Left hindlimb (tissue), 1 donor: Measurements from ENCODE around the gene GDF7.
A peak's percentile ranks its signal among the peaks of the same experiment; 100 is the strongest.

Experiments used
- DNase-seq: peaks from one replicate; pipeline ENCODE4 v3.0.0-alpha.2; 2018

GDF7 gene

DNA sequence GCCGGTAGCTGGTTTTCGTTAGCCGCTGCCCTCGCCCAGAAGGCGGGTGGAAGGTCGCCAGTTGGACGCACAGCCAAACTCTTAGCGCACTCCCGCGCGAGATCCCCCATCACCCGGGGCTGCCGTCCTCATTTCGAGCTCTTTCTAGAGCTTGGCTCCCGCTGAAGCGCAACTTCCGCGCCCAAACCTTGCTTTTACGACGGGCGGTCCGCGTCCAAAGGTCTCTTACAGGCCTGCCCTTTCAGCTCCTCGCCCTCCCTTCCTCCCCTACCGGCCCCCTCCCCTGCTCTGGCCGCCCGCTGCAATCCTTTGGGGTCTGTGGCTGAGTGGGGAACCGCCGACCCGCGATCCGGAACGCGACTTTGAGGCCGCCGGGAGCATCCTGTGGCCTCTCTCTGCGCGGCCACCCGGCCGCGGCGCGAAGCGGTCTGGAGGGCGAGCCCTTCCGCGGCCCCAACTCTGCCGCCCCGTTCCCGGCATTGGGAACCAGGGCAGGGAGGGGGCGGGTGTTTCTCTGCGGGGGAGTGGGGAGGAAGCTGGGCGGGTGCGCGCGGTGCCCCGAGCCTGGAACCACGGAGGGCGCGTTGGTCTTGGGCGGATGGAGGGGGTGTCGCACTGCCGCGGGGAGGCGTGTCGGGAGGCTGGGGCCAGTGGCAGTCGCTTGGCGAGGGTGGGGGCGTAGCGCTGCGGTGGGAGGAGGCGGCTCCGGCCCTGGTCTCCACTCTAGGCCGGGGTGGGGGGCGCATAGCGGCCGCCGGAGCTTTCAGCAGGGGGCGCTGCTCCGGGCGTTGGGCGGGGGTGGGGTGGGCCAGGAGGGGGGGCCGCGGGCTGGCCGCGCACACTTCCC lies at the start of gene GDF7:
Gene GDF7 (plus strand): TSS at position 841 of the 847 bp plus-strand sequence. CDS start 96 bp downstream, outside the sequence.
- peak; percentile 49 for DNase-seq

DNA sequence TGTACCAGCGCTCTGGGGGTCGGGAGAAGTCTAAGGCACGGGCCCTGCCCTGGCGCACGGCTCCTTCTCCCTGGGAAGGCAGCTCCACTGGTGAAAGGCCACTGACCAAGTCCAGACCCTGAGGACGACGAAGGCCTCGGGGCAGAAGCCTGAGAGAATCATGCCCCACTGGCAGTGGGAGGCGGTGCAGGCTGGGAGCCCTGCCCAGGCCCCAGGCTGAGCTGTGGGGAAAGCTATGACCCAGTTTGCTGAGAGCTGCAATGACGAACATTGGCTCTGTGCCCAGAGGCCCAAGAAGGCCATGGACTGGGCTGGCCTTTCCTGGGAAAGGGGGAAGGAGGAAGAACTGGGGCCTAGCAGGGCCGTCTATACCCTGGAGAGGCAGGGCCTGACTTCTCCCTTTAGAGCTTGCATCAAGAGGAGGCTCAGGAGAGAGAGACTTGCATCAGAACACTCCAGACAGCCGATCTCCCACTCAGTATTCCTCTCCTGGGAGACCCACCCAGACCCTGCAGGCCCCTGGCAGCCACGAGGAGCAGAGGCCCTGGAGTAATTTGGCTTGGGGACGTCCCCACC lies 49.0 kb upstream of the GDF7 start:
- DNase-seq = peak; percentile 91

DNA sequence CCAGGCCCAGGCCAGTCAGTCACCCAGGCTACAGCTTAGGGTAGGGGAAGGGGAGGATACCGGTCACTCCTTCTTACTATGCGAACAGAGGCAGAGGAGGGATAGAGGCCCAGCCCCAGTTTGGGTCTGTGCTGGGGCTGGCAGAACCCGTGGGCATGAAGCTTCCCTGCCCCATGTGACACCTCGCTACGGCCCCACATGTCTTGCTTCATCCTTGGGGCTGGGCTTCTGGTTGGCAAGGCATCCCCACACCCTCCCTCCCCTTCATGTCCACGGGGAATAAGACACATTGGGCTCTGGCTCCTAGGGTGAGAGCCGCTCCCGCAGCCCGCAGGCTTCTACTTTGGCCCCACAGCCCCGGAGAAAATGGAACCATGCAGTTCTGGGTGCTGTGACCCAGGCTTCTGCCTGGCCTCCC lies 48.5 kb upstream of the GDF7 start:
- no peak for DNase-seq

DNA sequence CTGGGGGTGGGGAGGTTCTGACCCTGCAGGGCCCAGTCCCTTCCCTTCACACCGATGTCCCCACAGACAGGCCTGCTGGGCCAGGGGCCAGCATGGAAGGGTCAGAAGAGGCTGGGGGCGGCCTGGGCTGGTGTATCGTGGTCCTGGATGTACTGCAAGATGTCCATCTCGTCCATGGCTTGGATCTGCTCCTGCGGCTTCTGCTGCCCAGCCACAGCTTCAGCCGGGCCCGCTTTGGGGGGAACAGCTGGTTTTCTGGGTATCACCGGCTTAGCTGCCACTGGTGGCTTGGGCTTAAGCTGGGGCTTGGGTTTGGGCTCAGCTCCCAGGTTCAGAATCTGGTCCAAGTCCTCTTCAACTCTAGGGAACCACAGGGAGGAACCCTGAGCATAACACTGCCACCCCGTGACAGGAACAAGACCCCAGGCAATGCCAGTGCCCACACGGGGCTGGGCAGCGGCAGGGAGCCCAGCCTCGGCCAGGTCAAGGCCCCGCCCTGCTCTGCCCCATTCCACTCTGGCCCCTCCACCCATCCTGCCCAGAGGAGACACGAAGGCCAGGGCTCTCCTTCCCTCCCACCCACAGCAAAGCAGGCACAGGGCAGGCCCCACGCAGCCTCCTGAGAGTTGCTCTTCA lies 47.9 kb upstream of the GDF7 start:
- DNase-seq = peak; percentile 45

DNA sequence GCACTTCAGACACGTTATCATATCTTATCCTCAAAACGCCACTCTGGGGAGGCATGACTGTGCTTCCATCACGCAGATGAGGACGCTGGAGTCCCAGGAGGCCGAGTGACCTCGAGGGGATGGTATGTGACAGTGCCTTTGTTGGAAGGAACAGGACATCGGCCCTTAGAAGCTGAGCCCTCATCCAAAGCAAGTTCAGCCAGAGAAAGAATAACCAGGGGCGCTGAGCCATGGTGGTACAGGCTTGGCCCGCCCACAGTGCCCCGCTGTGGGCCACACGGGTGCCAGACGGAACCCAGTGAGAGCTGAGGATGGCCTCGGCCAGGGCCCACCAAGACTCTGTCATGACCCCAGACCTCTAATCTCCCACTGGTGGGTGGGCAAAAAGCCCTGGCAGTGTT lies 47.3 kb upstream of the GDF7 start:
- peak; percentile 23 for DNase-seq

DNA sequence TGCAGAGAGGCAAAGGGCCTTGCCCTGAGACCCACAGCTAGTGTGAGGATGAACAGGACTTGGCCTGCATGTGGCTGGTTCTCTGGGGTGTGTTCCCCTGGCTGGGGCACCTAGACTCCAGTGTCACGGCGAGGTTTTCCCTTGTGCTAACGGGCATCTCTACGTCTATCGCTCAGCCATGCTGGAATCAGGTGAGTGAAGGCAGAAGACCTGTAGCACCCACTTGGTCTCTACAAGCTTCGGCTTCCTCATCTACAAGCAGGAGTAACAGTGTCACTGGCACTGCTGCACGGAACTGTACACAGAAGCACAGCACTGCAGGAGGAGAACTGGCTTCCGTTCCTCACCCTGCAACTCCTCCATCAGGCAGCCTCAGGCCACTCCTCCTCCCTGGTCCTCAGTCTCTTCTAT lies 46.7 kb upstream of the GDF7 start:
- DNase-seq = peak; percentile 30

DNA sequence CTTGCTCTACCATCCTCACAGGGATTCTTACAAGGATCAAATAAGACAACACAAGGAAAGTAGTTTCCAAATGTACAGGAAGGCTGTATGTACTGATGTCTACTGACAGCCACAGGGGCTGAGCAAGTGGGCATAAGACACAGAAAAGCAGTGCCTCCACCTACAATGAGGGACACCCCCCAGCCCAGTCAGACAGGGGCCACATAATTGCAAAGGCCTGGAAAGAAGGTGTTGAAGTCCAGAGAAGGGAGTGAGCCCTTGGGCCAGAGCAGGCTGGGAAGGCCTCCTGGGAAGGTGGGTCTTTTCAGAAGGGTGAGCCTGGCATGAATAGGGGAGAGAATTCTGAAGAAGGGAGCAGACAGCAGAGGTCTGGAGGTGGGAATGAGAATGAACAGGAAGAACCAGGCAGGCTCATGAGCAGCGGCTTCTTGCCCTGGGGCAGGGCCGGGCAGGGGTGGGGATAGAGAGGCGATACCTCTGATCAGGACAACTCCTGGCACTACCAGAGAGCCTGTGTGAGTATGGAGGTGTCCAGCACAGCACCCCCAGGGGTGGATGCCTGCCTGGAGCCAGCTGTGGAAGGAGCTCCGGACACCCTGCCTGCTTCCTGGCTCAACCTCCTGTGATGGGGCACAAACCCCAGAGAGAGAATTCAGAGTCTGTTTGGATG lies 46.1 kb upstream of the GDF7 start:
- peak; percentile 15 for DNase-seq

DNA sequence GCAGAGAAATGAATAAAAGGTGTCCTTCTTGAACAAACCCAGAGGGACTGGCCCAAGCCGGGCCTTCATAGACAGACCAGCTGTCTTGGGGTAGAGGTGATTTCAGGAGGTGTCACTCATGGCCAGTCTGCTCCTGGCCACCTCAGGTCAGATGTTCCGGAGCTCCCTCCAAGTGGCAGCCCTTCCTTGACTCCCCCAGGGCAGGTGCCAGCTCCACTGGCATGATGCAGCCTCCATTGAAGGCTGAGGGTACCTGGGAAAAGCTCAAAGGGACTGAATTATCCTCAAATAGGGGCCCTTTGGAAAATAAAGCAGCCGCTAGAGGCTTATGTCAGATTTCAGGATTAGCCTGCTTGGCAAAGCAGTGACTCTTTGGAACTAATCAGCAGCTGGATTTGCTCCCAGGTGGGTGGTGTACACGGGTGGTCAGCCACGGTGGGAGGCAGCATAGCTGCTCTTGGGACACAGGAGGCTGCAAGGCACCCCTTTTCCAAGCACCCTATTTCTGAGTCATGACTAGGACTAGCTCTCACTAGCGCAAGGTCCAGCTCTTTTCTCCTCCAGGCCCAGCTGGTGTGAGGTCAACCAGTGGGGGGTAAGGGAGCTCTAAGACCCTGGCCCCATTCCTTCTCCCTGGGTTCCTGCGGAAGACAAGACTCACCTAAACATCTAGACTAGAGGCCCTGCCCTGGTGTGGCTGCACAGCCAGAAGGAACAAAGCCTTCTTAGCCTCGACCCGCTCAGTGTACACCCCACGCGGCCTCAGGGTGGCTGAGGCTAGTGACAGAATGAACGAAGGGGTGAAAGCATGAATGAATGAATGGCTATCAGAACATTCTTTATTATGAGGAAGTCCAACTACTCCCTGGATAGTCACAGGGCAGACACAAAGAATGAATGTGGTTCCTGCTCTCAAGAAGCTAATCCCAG lies 45.3 kb upstream of the GDF7 start:
- peak; percentile 8 for DNase-seq

DNA sequence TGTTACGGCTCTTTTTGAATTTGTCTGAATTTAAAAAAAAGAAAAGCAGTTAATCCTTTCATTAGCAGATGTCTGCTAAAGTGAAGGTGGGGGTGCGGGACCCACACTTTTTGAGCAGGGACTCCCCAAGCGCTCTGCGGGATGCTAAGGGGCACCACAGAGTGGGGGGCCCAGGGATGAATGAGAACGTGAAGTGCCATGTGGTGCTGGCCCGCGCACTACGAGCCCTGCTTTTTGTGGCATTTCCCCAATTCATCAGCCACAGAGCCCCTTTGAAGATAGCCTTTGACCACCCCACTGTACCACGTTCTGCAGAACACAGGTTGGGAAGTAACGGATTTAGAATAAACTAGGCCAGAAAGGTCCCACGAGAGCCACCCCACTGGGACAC lies 44.7 kb upstream of the GDF7 start:
- peak; percentile 13 for DNase-seq

DNA sequence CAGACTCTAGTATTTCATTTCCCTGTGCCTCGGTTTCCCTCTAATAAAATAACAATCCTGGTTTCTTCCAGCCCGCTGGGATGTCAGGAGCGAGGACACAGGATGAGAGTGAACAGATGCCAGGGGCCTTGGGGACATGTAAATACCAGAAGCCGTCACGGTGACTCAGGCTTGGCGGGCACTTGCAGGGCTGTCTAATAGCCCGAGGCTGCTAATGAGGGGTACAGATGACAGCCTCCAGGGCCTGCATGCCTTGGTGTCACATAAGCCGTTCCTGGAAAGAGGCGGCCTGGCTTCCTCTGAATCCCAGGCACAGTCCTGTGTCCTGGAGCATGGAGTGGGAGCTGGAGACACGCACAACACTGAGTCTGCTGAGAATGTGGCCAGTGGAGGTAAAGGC lies 44.2 kb upstream of the GDF7 start:
- DNase-seq = peak; percentile 42

DNA sequence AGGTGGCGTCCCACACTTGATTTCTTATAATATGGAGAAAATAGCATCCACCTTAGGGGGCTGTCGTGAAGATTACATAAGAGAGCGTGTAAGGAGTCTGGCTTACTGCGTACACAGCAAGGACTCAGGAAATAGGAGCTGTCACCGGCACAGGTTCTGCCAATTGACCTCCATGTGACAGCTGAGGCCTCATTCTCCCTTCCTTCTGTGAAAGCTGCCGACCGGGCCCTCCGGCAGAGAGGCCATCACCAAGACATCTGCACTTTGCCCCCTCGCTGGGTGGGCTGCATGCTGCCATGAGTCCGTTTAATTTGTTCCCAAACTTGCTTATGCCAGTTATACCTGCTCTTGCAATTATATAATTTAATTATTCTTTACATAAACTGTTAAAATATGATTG lies 43.7 kb upstream of the GDF7 start:
- peak; percentile 9 for DNase-seq

DNA sequence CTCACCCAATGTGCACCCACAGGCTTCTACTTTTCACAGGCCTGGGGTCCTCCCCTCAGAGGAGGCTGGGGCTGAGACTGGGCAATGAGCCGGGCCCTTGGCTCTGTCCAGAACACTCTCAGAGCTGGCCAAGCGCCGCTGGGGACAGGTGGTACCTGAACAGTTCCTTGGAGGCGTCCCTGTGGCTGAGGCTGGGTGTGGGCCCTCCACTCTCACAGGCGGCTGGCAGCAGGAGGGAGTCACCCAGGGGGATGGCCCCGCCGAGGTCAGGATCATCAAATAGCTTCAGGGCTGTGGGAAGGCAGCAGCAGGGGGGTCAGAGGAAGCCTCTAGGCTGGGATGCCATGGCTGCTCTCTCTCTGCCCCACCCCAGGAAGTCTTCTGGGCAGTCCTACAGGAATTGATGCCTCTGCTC lies 43.2 kb upstream of the GDF7 start:
- DNase-seq = peak; percentile 24

DNA sequence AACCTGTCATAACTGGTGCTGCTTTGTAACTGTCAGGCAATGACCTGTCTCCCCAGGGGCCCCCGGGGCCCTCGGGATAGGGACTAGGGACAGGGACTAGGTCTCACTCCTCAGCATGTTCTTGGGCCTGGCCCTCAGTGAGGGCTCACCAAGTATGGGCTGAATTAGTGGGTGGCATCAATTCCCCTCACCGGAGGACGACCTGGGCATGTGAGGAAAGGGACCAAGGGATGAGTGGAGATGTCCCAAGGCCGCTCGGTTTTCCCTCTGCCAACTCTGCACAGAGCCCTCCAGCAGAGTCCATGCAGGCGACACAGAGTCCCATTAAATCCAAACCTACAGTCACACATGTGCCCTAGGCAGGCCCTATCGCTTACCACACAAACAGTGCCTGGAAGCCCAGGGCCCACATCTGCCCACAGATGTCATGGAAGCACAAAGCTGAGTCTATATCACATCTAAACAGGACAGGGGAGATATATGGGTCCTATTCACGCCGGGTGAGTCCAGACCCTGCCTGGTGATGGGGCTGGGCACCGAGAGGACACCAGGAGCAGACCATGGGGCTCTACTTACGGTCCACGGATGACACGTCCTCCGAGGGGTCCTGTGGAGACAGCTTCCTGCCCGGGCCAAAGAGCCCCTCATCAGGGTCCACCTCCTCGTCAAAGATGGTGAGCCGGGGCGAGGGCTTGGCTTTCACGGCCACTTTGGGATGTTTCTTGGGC lies 42.6 kb upstream of the GDF7 start:
- peak; percentile 8 for DNase-seq

DNA sequence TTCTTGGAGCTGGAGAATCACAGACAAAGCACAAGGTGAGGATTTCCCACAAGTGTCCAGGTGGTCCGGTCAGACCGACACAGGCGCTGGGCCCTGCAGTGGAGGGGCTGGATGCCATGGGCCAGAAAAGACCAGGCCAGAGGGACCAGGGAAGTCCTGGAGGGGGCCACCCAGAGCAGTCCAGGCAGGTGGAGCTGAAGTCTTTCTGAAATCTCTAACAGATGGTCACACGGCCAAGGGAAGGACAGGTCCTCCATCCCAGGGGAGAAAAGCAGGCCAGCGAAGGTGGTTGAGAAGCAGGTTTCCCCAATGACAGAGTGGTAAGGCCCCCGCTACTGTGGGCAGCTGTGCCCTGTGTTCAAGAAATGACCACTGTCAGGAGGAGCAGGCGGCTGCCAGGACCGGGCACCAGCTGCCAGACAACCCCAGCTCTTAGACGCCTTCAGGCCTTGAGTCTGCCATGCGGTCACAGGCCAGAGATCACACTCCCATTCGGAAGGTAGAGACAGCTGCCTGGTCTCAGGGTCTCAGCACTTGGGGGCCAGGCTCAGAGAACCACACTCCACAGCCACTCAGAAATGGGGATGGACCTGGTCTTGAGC lies 42.0 kb upstream of the GDF7 start:
- peak; percentile 35 for DNase-seq

DNA sequence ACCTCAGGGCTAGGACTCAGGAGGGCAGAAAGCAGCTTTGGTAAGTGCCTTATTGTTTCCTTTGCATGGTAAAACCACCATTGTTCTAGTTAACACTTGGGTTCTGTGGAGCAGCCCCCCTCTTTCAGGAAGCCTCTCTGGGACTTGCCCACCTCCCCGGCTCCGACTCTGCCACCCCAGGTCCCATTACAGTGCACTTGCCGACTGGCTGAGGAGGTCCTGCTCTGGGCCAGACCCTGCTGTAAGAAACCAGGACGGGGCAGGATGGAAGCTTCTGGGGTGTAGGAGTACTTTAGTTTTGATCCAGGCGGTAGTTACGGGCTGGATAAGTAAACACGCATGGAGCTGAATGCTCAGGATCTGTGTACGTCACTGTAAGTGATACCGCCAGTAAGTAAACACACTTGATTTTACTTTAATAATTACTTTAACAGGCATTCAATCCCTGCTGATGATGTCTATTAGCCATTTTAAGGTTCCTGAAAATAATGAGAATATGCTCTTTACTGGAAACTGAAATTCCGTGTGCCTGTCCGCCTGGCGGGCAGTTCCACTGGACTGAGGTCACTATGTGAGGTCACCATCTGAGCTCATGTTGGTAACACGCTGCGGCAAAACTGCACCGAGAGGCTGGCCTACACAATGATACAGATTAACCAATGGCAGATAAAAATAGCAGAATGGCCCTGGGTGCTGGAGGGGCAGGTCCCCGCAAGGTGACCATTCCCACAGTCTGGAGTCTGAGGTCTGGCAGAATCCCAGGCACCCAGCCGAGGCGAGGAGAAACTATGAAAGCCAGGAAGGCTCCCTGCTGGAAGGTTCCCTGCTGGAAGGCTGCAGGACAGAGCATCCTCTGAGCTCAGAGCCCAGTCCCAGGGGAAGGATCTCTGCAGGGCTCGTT lies 41.2 kb upstream of the GDF7 start:
- peak; percentile 31 for DNase-seq

DNA sequence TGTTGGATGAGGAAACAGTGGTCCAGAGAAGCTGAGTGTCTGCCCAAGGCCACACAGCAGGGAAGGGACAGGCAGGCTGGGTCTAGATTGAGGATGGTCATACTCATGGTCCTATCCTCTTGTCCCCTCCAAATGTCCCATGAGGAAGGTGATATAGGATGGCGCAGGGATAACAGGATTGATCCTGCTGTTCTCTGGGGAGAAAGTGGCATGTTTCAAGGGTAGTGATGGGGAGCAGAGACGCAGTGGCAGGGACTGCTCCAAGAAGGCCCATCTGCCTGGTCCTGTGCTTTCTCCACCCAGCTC lies 40.6 kb upstream of the GDF7 start:
- DNase-seq = peak; percentile 18

DNA sequence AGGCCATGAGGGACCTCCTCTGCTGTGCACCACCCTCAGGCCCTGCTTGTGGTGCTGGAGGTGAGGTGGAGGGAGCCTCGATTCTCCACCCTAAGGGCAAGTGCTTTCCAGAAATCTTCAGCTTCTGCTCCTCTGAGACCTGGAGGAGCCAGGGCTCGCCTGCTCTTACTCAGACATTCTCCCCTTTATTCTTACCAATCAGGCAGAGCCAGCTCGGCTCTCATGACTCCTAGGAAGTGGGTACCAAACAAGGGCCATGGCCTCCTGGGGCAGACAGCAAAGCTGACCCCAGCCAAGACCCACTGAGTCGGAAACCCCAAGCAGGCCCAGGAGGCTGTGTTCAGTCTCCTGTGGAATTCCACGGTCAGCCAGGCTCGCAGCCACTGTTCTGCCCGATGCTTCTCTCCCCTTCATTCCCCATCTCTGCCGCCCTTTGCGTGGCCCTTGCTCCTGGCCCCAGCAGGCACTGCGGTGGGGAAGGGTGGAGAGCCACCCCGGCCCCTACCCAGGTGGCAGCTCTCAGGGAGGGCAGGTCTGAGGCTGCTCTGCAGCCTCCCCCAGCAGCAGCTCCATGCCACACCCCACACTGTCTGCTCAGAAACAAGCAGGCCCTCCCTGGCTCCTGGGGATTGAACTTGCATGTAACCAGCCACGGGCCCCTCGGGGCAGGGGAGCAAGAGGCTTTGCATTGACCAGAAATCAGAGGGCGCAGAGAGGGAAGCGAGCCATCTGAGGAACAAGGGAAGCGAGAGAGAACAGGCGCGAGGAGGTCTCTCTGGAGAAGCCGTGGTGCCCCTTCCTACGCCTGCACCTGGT lies 40.0 kb upstream of the GDF7 start:
- peak; percentile 26 for DNase-seq

DNA sequence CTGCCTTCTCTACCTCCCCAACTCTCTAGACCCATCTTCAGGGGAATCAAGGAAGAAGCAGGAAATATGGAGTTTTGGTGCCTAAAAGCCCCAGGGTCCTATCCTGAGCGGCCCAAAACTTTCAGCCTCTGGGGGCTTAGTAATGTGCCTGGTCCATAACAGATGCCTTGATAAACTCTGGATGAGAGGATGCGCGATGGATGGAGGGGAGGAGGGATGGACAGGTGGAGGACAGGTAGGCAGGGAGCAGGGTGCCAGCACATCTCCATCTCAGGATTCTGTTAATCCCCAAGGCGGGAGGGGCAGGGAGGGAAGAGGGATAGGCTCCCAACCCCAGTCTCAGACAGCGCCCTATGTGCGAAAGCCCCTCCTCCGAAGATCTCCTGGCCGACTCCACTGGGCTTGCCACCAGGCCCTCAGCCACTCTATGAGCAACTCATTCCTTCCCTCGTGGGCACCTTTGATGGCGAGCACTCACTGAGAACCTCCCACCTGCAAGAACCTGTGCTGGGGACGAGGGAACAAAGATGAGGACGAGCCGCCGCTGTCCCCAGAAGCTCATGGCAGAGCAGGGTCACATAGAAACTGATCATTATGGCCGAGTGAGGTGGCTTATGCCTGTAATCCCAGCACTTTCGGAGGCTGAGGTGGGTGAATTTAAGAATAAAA lies 39.1 kb upstream of the GDF7 start:
- no peak for DNase-seq

DNA sequence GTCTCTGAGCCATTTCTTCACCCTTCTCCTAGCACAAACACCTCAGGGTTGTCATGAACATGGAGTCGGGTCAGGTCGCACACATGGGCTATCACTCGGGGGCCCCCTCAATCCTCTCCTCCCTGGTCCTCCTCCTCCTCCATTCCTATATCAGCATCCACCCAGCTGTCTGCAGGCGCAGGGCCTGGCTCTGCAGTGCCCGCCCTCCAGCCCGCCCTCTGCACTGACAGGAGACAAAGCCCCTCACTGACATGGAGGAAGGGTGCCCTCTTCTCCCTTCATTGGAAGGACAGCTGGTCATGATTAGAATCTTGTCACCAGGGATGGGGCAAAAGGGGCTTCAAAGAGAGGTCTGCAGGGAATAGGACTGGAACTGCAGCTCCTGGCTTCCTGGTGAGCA lies 37.8 kb upstream of the GDF7 start:
- no peak for DNase-seq
